ENCODE measurements around the gene PDGFD. TPM values are rescaled to one million over a fixed set of nuclear protein-coding genes. Genes with fewer than 3 reads are reported as not detected.

Gene PDGFD
- total RNA-seq, 1 donor from 2014 or later: 8.9 TPM

GRCh38 chr11:104036588-104036987 is 127.4 kb downstream of the PDGFD start, which contains the start of gene DDI1:
Gene DDI1 (plus strand): TSS chr11:104036640. CDS start chr11:104036823, 183 bp downstream.
- DNase-seq (no peak), ATAC-seq (ENCODE audit: poor library complexity) (no peak)
- intact Hi-C loops (cut with DNase I): no loop called here

DNA sequence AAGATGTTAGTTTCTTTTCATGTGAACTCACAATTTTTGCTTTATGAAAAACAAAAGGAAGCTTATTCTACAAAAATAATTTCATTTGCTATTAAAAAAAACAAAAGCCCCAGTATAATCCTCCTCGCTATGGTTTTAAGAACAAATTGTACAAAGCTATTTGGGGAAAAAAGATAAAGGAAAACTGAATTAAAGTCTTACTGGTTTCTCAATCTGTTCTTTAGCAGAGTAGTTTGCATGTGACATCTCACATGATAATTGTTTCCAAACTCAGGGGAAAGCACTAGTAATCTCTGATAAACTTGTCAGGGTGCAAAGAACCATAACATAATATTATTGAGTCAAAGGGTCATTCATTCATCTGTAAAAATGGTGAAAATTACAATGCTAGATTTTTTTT is 130.4 kb downstream of the PDGFD start:
- intact Hi-C loops (cut with DNase I): no loop called here
- peak; percentile 81 for ATAC-seq (ENCODE audit: poor library complexity)
- DNase-seq: no peak

- peak; percentile 88 for ATAC-seq (ENCODE audit: poor library complexity)
- no peak for DNase-seq
- intact Hi-C loops (cut with DNase I): no loop called here
Observed at GRCh38 chr11:104033134-104033533, 130.8 kb downstream of the PDGFD start.

GRCh38 chr11:104028476-104029263 is 135.3 kb downstream of the PDGFD start:
- intact Hi-C loops (cut with DNase I): no loop called here
- no peak for ATAC-seq (ENCODE audit: poor library complexity)
- DNase-seq: no peak

- DNase-seq (no peak), ATAC-seq (ENCODE audit: poor library complexity) (no peak)
- intact Hi-C loops (cut with DNase I): no loop called here
Observed at GRCh38 chr11:104024572-104024971, 139.4 kb downstream of the PDGFD start.

- intact Hi-C loops (cut with DNase I): no loop called here
- no peak for ATAC-seq (ENCODE audit: poor library complexity)
Observed at GRCh38 chr11:104015649-104016415, 148.1 kb downstream of the PDGFD start.

DNA sequence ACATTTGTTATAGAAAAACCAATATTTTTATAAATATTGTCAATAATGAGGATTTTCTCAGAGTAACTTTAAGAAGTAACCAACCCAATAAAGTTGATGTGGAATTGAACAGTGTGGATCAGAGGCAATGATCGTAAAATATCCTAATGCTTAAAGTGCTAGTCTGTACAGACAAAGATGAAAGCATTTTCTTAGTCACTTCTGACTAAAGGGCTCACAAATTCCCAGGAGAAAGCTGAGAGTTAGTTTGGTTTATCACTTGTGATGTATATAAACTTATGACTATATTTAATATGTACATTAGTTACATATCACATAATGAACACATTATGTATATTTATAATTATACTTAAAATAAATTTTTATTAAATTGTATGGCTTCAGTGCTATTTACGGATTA is 152.9 kb downstream of the PDGFD start:
- no peak for ATAC-seq (ENCODE audit: poor library complexity)
- DNase-seq: no peak
- intact Hi-C loops (cut with DNase I): no loop called here

More at GRCh38 chr11:104015649-104016415, 148.1 kb downstream of the PDGFD start:
- DNase-seq: no peak

DNA sequence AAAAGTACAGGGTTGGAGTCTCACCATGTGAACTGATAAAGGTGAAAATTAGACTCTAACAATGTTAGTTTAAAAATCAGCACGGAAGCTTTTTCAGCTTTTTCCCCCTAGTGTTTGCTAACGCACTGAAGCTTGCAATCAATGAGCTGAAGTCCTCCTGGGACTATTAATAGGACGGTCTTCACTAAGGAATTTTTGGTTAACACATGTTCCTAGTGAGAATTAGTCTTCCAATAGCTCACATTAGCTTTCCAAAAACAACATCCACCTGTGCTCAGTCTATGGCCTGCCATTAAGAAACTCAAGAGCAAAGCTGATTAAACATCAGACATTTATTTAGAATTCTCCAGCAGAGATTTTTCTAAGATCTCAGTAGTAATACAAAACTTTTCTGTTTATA is 154.2 kb downstream of the PDGFD start:
- no peak for DNase-seq
- intact Hi-C loops (cut with DNase I): no loop called here
- no peak for ATAC-seq (ENCODE audit: poor library complexity)

GRCh38 chr11:104005234-104005855 is 158.6 kb downstream of the PDGFD start:
- ATAC-seq (ENCODE audit: poor library complexity): no peak

GRCh38 chr11:104003491-104003890 is 160.5 kb downstream of the PDGFD start:
- intact Hi-C loops (cut with DNase I): no loop called here

More at GRCh38 chr11:104005234-104005855, 158.6 kb downstream of the PDGFD start:
- DNase-seq: no peak
- intact Hi-C loops (cut with DNase I): no loop called here

DNA sequence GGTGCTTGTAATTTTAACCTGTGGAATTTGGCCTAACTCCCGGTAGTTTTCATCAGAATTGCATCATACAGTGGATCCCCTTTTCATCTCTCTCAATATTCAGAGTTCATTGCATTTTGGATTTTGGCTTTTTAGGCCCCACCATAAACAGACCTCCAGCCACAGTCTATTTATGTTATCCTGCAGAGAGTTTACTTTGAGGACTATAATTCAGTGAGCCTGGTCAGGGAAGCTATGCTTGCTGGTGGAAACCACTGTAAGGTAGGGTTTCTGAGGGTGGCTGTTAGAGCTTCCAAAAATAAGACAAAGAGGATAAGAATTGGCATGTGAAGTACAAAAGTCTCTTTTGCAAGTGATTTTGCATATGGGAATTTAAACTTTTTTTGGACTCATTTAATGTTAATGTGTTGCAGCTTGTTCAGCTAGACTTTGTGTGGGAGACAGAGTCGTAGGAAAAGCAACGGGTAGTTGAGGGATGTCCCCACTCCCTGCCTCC is 162.3 kb downstream of the PDGFD start:
- DNase-seq (no peak), ATAC-seq (ENCODE audit: poor library complexity) (no peak)
- intact Hi-C loops (cut with DNase I): no loop called here

More at GRCh38 chr11:104003491-104003890, 160.5 kb downstream of the PDGFD start:
- DNase-seq (no peak), ATAC-seq (ENCODE audit: poor library complexity) (no peak)

DNA sequence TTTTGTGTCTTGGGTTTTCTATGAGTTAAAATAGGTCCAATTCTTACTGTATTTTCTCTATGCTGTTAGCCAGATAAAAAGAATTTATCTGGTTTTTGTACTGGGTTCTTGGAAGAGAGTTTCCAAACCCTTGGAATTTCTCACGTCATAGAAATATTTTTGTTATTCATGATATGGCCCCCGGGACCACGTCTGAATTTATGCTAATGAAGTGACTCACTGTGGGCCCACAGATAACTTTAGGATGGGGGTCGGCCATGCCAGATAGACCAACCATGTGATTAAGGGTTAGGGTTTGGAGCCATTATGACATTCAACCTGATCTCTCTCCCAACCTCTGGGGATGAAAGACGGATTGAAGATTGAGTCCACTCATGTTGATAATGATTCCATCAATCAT is 163.1 kb downstream of the PDGFD start:
- DNase-seq: no peak
- intact Hi-C loops (cut with DNase I): no loop called here

GRCh38 chr11:103998826-103999508 is 165.0 kb downstream of the PDGFD start:
- ATAC-seq (ENCODE audit: poor library complexity) (no peak), DNase-seq (no peak)
- intact Hi-C loops (cut with DNase I): no loop called here

More for the DNA sequence above, 163.1 kb downstream of the PDGFD start:
- ATAC-seq (ENCODE audit: poor library complexity): no peak

DNA sequence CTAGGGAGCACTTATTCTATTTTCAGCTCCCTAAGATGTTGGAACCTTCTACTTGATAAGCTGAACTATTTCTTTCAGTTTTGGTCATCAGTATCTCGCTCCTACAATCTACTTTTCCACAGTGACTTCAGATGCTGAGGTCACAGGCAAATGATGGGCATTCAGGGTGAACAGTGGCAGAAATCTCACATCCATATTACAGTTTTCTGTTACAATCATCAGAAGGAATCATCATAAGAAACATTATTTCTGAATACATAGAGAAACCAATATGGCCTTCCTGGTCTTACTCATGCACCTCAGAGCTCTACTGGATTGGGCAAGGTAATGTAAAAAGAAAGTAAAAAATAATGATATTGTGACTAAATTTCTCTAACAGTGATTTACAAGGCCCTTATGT is 166.9 kb downstream of the PDGFD start:
- ATAC-seq (ENCODE audit: poor library complexity): no peak
- intact Hi-C loops (cut with DNase I): no loop called here
- no peak for DNase-seq

DNA sequence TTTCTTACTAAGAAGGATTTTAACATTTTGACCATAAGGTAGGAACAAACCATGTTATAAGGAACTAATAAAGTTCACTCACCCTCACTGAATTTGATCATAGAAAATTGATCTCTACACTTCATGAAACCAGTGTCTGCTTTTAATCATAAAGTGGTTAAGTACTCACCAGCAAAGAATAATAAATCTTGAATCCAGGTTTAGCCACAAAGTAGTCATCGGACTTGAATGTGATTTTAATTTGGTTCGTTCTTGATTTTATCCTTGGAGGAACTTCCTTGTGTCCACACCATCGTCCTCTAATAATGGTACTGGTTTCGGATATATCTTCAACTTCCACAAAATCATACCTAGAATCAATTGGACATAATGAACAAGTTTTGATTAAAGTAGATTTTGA is 168.1 kb downstream of the PDGFD start:
- DNase-seq: no peak
- intact Hi-C loops (cut with DNase I): no loop called here
- ATAC-seq (ENCODE audit: poor library complexity): no peak

DNA sequence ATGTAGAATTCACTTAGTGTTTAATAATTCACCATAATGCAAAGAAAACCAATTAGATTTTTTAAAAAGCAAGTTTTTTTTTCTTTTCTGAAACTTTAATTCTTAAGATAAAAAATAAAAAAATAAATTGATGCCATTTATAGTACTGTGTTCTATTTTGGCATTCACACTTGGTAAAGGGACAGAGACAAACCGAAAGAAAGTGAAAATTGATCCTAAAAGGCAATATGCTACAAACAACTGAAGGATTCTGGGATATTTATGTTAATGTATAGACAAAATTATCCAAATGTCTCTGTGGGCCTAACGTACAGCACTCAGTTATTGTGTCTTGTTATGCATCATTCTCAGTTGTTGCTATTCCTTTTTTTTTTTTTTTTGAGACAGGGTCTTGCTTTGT is 169.4 kb downstream of the PDGFD start:
- intact Hi-C loops (cut with DNase I): no loop called here
- DNase-seq: no peak
- no peak for ATAC-seq (ENCODE audit: poor library complexity)

- intact Hi-C loops (cut with DNase I): no loop called here
- DNase-seq (no peak), ATAC-seq (ENCODE audit: poor library complexity) (no peak)
Observed at GRCh38 chr11:103994094-103994493, 169.9 kb downstream of the PDGFD start.

- DNase-seq: no peak
- intact Hi-C loops (cut with DNase I): no loop called here
- no peak for ATAC-seq (ENCODE audit: poor library complexity)
Observed at GRCh38 chr11:103993507-103993906, 170.4 kb downstream of the PDGFD start.

DNA sequence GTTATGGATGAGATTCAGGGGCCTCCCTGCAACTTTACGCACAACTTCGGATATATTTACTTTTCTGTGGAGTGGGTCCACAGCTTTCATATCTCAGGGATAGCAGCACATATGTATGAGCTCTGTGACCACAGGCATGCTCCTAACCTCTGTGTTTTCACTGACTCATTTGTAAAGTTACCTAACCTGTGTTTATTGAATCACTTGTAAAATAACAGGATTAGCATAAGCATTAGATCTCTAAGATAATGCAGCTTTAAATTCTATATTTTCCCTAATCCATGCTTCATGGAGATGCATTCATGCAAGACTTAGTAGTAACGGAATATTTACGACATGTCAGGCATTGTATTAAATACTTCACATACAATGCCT is 175.4 kb downstream of the PDGFD start:
- DNase-seq (no peak), ATAC-seq (ENCODE audit: poor library complexity) (no peak)
- intact Hi-C loops (cut with DNase I): no loop called here

All from Right ventricle myocardium superior (tissue), 1 donor.